Astrocyte (in vitro differentiated cells and primary cell): ENCODE results near the gene BBS9. TPM values are rescaled to one million over a fixed set of nuclear protein-coding genes. Genes with fewer than 3 reads are reported as not detected.

Experiments
- DNase-seq: peaks from one replicate; pipeline ENCODE4 v3.0.0-alpha.2; 2010; ENCODE audit warnings: low read depth
- FAIRE-seq: peaks from 2 replicates; lab custom pipeline; 2011; peaks lifted over from hg19 to GRCh38; lab: Jason Lieb, UNC
- H2AFZ ChIP-seq: 2 replicates; pipeline ENCODE4 v1.6.0; 2012; ENCODE audit warnings: low read depth, low read length, inconsistent platforms
- H3K27ac ChIP-seq: 2 replicates; pipeline ENCODE4 v1.5.1; 2011; ENCODE audit warnings: low read depth, low read length, inconsistent platforms
- H3K27me3 ChIP-seq: 2 replicates; pipeline ENCODE4 v1.6.0; 2011; ENCODE audit warnings: low read length, inconsistent platforms; ENCODE audit not compliant: insufficient read depth
- H3K36me3 ChIP-seq: 2 replicates; pipeline ENCODE4 v1.5.1; 2011; ENCODE audit warnings: low read length, inconsistent platforms; ENCODE audit not compliant: insufficient read depth
- H3K4me1 ChIP-seq: 2 replicates; pipeline ENCODE4 v1.5.1; 2011; ENCODE audit warnings: low read length, inconsistent platforms; ENCODE audit not compliant: insufficient read depth
- H3K4me2 ChIP-seq: 2 replicates; pipeline ENCODE4 v1.6.0; 2012; ENCODE audit warnings: low read length, inconsistent platforms
- H3K4me3 ChIP-seq: 2 replicates; pipeline ENCODE4 v1.5.1; 2011; ENCODE audit warnings: low read depth, mild to moderate bottlenecking, low read length, inconsistent platforms; ENCODE audit not compliant: insufficient read depth
- H3K79me2 ChIP-seq: 2 replicates; pipeline ENCODE4 v1.6.0; 2012; ENCODE audit warnings: mild to moderate bottlenecking, low read length, inconsistent platforms; ENCODE audit not compliant: insufficient read depth
- H3K9ac ChIP-seq: 2 replicates; pipeline ENCODE4 v1.6.0; 2012; ENCODE audit warnings: mild to moderate bottlenecking, low read length, inconsistent platforms
- H3K9me3 ChIP-seq: 2 replicates; pipeline ENCODE4 v1.5.1; 2012; ENCODE audit warnings: low read depth, mild to moderate bottlenecking, low read length, inconsistent platforms; ENCODE audit not compliant: insufficient read depth
- H4K20me1 ChIP-seq: 2 replicates; pipeline ENCODE4 v1.6.0; 2012; ENCODE audit warnings: low read length, inconsistent platforms; ENCODE audit not compliant: insufficient read depth
- H3K27ac Mint-ChIP-seq: one replicate; pipeline ENCODE4 v1.8.0; 2021; ENCODE audit warnings: mild to moderate bottlenecking, mixed read lengths; ENCODE audit not compliant: unreplicated experiment
- H3K27me3 Mint-ChIP-seq: one replicate; pipeline ENCODE4 v1.8.0; 2021; ENCODE audit warnings: low read depth, mixed read lengths; ENCODE audit not compliant: unreplicated experiment
- H3K36me3 Mint-ChIP-seq: one replicate; pipeline ENCODE4 v1.8.0; 2021; ENCODE audit warnings: low read depth, mixed read lengths; ENCODE audit not compliant: unreplicated experiment
- H3K4me1 Mint-ChIP-seq: one replicate; pipeline ENCODE4 v1.8.0; 2021; ENCODE audit warnings: low read depth, mixed read lengths; ENCODE audit not compliant: unreplicated experiment
- H3K4me3 Mint-ChIP-seq: one replicate; pipeline ENCODE4 v1.8.0; 2021; ENCODE audit warnings: mild to moderate bottlenecking, moderate library complexity, mixed read lengths; ENCODE audit not compliant: unreplicated experiment
- H3K9me3 Mint-ChIP-seq: one replicate; pipeline ENCODE4 v1.8.0; 2021; ENCODE audit warnings: mild to moderate bottlenecking, mixed read lengths; ENCODE audit not compliant: unreplicated experiment
- CTCF ChIP-seq: IDR thresholded peaks from 2 replicates; pipeline ENCODE4 v1.5.1; 2011; ENCODE audit warnings: low read depth, mild to moderate bottlenecking, inconsistent platforms, low read length, moderate library complexity; ENCODE audit not compliant: insufficient read depth
- EZH2 ChIP-seq: IDR thresholded peaks from 2 replicates; pipeline ENCODE4 v1.6.1; 2012; ENCODE audit warnings: mild to moderate bottlenecking, low read length, inconsistent platforms; ENCODE audit not compliant: insufficient read depth
- total RNA-seq: library from RNA; stranded (reverse); gene quantifications from 2 replicates; pipeline ENCODE4 v1.2.1, GENCODE V29; 2021

The BBS9 gene
- total RNA-seq, 1 donor from 2014 or later: 25.1 TPM

- H3K4me1 ChIP-seq: no peaks in the 10 kb centered on the region
- H2AFZ ChIP-seq: no peak overlapping the region
- Mint-ChIP-seq H3K4me1 (no peaks in the 10 kb centered on the region), H3K9me3 (no peaks in the 10 kb centered on the region), H3K27me3 (no peaks in the 10 kb centered on the region), H3K27ac (no peak overlapping the region), H3K4me3 (no peak overlapping the region), H3K36me3 (no peaks in the 10 kb centered on the region)
- no peaks in the 10 kb centered on the region for H3K27me3 ChIP-seq
- H3K4me3 ChIP-seq: no peak overlapping the region
- H3K9ac ChIP-seq: no peak overlapping the region
- no peak for TF ChIP-seq CTCF
- TF ChIP-seq EZH2: no peak
- no peak overlapping the region for H3K27ac ChIP-seq
- FAIRE-seq: peak; percentile 26
- no peak overlapping the region for H3K4me2 ChIP-seq
- no peak for DNase-seq
- H3K36me3 ChIP-seq: no peaks in the 10 kb centered on the region
- H4K20me1 ChIP-seq: no peaks in the 10 kb centered on the region
- no peaks in the 10 kb centered on the region for H3K9me3 ChIP-seq
- H3K79me2 ChIP-seq: no peaks in the 10 kb centered on the region
These were observed 425.2 kb downstream of the BBS9 start for GRCh38 chr7:33554576-33554975.

- Mint-ChIP-seq H3K4me1 (no peaks in the 10 kb centered on the region), H3K27me3 (no peaks in the 10 kb centered on the region), H3K27ac (no peak overlapping the region), H3K9me3 (no peaks in the 10 kb centered on the region), H3K4me3 (no peak overlapping the region), H3K36me3 (no peaks in the 10 kb centered on the region)
- no peak for DNase-seq
- H3K9me3 ChIP-seq: no peaks in the 10 kb centered on the region
- TF ChIP-seq CTCF: no peak
- TF ChIP-seq EZH2: no peak
- no peak overlapping the region for H3K27ac ChIP-seq
- no peak overlapping the region for H2AFZ ChIP-seq
- no peak for FAIRE-seq
- H3K79me2 ChIP-seq: no peaks in the 10 kb centered on the region
- H3K9ac ChIP-seq: no peak overlapping the region
- no peak overlapping the region for H3K4me2 ChIP-seq
- H3K4me1 ChIP-seq: no peaks in the 10 kb centered on the region
- H3K4me3 ChIP-seq: no peak overlapping the region
- H3K36me3 ChIP-seq: no peaks in the 10 kb centered on the region
- no peaks in the 10 kb centered on the region for H4K20me1 ChIP-seq
- H3K27me3 ChIP-seq: no peaks in the 10 kb centered on the region
These were observed 427.1 kb downstream of the BBS9 start for GRCh38 chr7:33556472-33556871.

- Histone ChIP-seq H3K79me2 (no peaks in the 10 kb centered on the region), H3K9me3 (no peaks in the 10 kb centered on the region), H3K4me3 (no peak overlapping the region), H3K36me3 (no peaks in the 10 kb centered on the region), H3K27me3 (no peaks in the 10 kb centered on the region), H2AFZ (no peak overlapping the region), H4K20me1 (no peaks in the 10 kb centered on the region), H3K9ac (no peak overlapping the region), H3K27ac (no peak overlapping the region), H3K4me1 (no peaks in the 10 kb centered on the region), H3K4me2 (no peak overlapping the region)
- no peak for DNase-seq
- H3K4me1 Mint-ChIP-seq: no peaks in the 10 kb centered on the region
- H3K27ac Mint-ChIP-seq: no peak overlapping the region
- H3K4me3 Mint-ChIP-seq: no peak overlapping the region
- no peaks in the 10 kb centered on the region for H3K36me3 Mint-ChIP-seq
- H3K9me3 Mint-ChIP-seq: no peaks in the 10 kb centered on the region
- H3K27me3 Mint-ChIP-seq: no peaks in the 10 kb centered on the region
- TF ChIP-seq EZH2 (no peak), CTCF (no peak)
- no peak for FAIRE-seq
These were observed 429.4 kb downstream of the BBS9 start for GRCh38 chr7:33558549-33559323.
